Activated naive CD4-positive, alpha-beta T cell treated with anti-CD3 and anti-CD28 coated beads, Interleukin-2, amount 50 U/mL, for 24 hours (primary cell): ENCODE results near the gene PARD3B.

Experiments
- H3K27ac Mint-ChIP-seq: one replicate; pipeline ENCODE4 v1.8.0; 2021; ENCODE audit warnings: mild to moderate bottlenecking, mixed read lengths
- H3K27me3 Mint-ChIP-seq: one replicate; pipeline ENCODE4 v1.8.0; 2021; ENCODE audit warnings: mixed read lengths
- H3K36me3 Mint-ChIP-seq: one replicate; pipeline ENCODE4 v1.8.0; 2021; ENCODE audit warnings: mixed read lengths
- H3K4me1 Mint-ChIP-seq: one replicate; pipeline ENCODE4 v1.8.0; 2021; ENCODE audit warnings: mixed read lengths
- H3K4me3 Mint-ChIP-seq: one replicate; pipeline ENCODE4 v1.8.0; 2021; ENCODE audit warnings: mild to moderate bottlenecking, mixed read lengths
- H3K9me3 Mint-ChIP-seq: one replicate; pipeline ENCODE4 v1.8.0; 2021; ENCODE audit warnings: mixed read lengths

Gene PARD3B

GRCh38 chr2:205402011-205402410, 856.7 kb downstream of the PARD3B start:
- Mint-ChIP-seq H3K9me3 (no peaks in the 10 kb centered on the region), H3K4me1 (no peaks in the 10 kb centered on the region), H3K4me3 (no peak overlapping the region), H3K36me3 (no peaks in the 10 kb centered on the region), H3K27me3 (no peaks in the 10 kb centered on the region), H3K27ac (no peak overlapping the region)

GRCh38 chr2:205403244-205403825, 858.1 kb downstream of the PARD3B start:
- no peaks in the 10 kb centered on the region for H3K36me3 Mint-ChIP-seq
- no peaks in the 10 kb centered on the region for H3K27me3 Mint-ChIP-seq
- no peak overlapping the region for H3K27ac Mint-ChIP-seq
- H3K9me3 Mint-ChIP-seq: no peaks in the 10 kb centered on the region
- H3K4me1 Mint-ChIP-seq: no peaks in the 10 kb centered on the region
- H3K4me3 Mint-ChIP-seq: no peak overlapping the region

GRCh38 chr2:205405194-205405593, 859.9 kb downstream of the PARD3B start:
- no peaks in the 10 kb centered on the region for H3K36me3 Mint-ChIP-seq
- H3K4me3 Mint-ChIP-seq: no peak overlapping the region
- no peaks in the 10 kb centered on the region for H3K27me3 Mint-ChIP-seq
- H3K27ac Mint-ChIP-seq: no peak overlapping the region
- no peaks in the 10 kb centered on the region for H3K9me3 Mint-ChIP-seq
- H3K4me1 Mint-ChIP-seq: no peaks in the 10 kb centered on the region

GRCh38 chr2:205405752-205406151, 860.5 kb downstream of the PARD3B start:
- H3K27me3 Mint-ChIP-seq: no peaks in the 10 kb centered on the region
- no peaks in the 10 kb centered on the region for H3K36me3 Mint-ChIP-seq
- no peak overlapping the region for H3K27ac Mint-ChIP-seq
- no peaks in the 10 kb centered on the region for H3K9me3 Mint-ChIP-seq
- no peaks in the 10 kb centered on the region for H3K4me1 Mint-ChIP-seq
- no peak overlapping the region for H3K4me3 Mint-ChIP-seq

- Mint-ChIP-seq H3K27ac (no peak overlapping the region), H3K36me3 (peaks cover 2% of the 10 kb centered on the region), H3K27me3 (no peaks in the 10 kb centered on the region), H3K4me1 (no peaks in the 10 kb centered on the region), H3K9me3 (no peaks in the 10 kb centered on the region), H3K4me3 (no peak overlapping the region)
These were observed 862.7 kb downstream of the PARD3B start for GRCh38 chr2:205407984-205408383.

- H3K27me3 Mint-ChIP-seq: no peaks in the 10 kb centered on the region
- no peaks in the 10 kb centered on the region for H3K4me1 Mint-ChIP-seq
- H3K9me3 Mint-ChIP-seq: no peaks in the 10 kb centered on the region
- no peak overlapping the region for H3K27ac Mint-ChIP-seq
- no peak overlapping the region for H3K4me3 Mint-ChIP-seq
- H3K36me3 Mint-ChIP-seq: peaks cover 2% of the 10 kb centered on the region
These were observed 863.4 kb downstream of the PARD3B start for GRCh38 chr2:205408696-205409095.

- no peaks in the 10 kb centered on the region for H3K27me3 Mint-ChIP-seq
- no peak overlapping the region for H3K4me3 Mint-ChIP-seq
- H3K9me3 Mint-ChIP-seq: no peaks in the 10 kb centered on the region
- H3K36me3 Mint-ChIP-seq: peaks cover 2% of the 10 kb centered on the region
- no peaks in the 10 kb centered on the region for H3K4me1 Mint-ChIP-seq
- no peak overlapping the region for H3K27ac Mint-ChIP-seq
These were observed 864.1 kb downstream of the PARD3B start for GRCh38 chr2:205409411-205409810.

GRCh38 chr2:205411558-205411957, 866.3 kb downstream of the PARD3B start:
- no peak overlapping the region for H3K4me3 Mint-ChIP-seq
- H3K27me3 Mint-ChIP-seq: no peaks in the 10 kb centered on the region
- H3K27ac Mint-ChIP-seq: no peak overlapping the region
- H3K9me3 Mint-ChIP-seq: no peaks in the 10 kb centered on the region
- peaks cover 2% of the 10 kb centered on the region for H3K36me3 Mint-ChIP-seq
- H3K4me1 Mint-ChIP-seq: no peaks in the 10 kb centered on the region

- H3K4me3 Mint-ChIP-seq: no peak overlapping the region
- no peak overlapping the region for H3K27ac Mint-ChIP-seq
- H3K36me3 Mint-ChIP-seq: no peaks in the 10 kb centered on the region
- H3K4me1 Mint-ChIP-seq: no peaks in the 10 kb centered on the region
- no peaks in the 10 kb centered on the region for H3K27me3 Mint-ChIP-seq
- H3K9me3 Mint-ChIP-seq: peaks cover 4% of the 10 kb centered on the region
These were observed 879.1 kb downstream of the PARD3B start for GRCh38 chr2:205424326-205424725.

GRCh38 chr2:205425102-205425501, 879.8 kb downstream of the PARD3B start:
- H3K4me3 Mint-ChIP-seq: no peak overlapping the region
- no peaks in the 10 kb centered on the region for H3K27me3 Mint-ChIP-seq
- H3K27ac Mint-ChIP-seq: no peak overlapping the region
- no peaks in the 10 kb centered on the region for H3K4me1 Mint-ChIP-seq
- H3K36me3 Mint-ChIP-seq: no peaks in the 10 kb centered on the region
- peaks cover 4% of the 10 kb centered on the region for H3K9me3 Mint-ChIP-seq

GRCh38 chr2:205427112-205427511, 881.8 kb downstream of the PARD3B start:
- Mint-ChIP-seq H3K4me3 (no peak overlapping the region), H3K9me3 (peaks cover 5% of the 10 kb centered on the region), H3K4me1 (no peaks in the 10 kb centered on the region), H3K27ac (no peak overlapping the region), H3K27me3 (no peaks in the 10 kb centered on the region), H3K36me3 (no peaks in the 10 kb centered on the region)

- no peaks in the 10 kb centered on the region for H3K27me3 Mint-ChIP-seq
- no peak overlapping the region for H3K27ac Mint-ChIP-seq
- H3K9me3 Mint-ChIP-seq: peaks cover 5% of the 10 kb centered on the region
- peaks cover 7% of the 10 kb centered on the region for H3K4me1 Mint-ChIP-seq
- no peaks in the 10 kb centered on the region for H3K36me3 Mint-ChIP-seq
- H3K4me3 Mint-ChIP-seq: no peak overlapping the region
These were observed 883.5 kb downstream of the PARD3B start for GRCh38 chr2:205428811-205429210.

- Mint-ChIP-seq H3K4me3 (no peak overlapping the region), H3K27me3 (no peaks in the 10 kb centered on the region), H3K27ac (no peak overlapping the region), H3K36me3 (no peaks in the 10 kb centered on the region), H3K4me1 (peaks cover 7% of the 10 kb centered on the region), H3K9me3 (no peaks in the 10 kb centered on the region)
These were observed 890.7 kb downstream of the PARD3B start for GRCh38 chr2:205435970-205436369.

GRCh38 chr2:205438241-205438640, 893.0 kb downstream of the PARD3B start:
- H3K4me3 Mint-ChIP-seq: no peak overlapping the region
- no peaks in the 10 kb centered on the region for H3K36me3 Mint-ChIP-seq
- H3K27me3 Mint-ChIP-seq: no peaks in the 10 kb centered on the region
- no peak overlapping the region for H3K27ac Mint-ChIP-seq
- H3K4me1 Mint-ChIP-seq: no peaks in the 10 kb centered on the region
- no peaks in the 10 kb centered on the region for H3K9me3 Mint-ChIP-seq

- Mint-ChIP-seq H3K9me3 (no peaks in the 10 kb centered on the region), H3K27me3 (no peaks in the 10 kb centered on the region)
These were observed 894.3 kb downstream of the PARD3B start for GRCh38 chr2:205439621-205440020.

GRCh38 chr2:205441524-205441923, 896.2 kb downstream of the PARD3B start:
- no peak overlapping the region for H3K27ac Mint-ChIP-seq
- no peaks in the 10 kb centered on the region for H3K4me1 Mint-ChIP-seq
- no peaks in the 10 kb centered on the region for H3K9me3 Mint-ChIP-seq
- H3K4me3 Mint-ChIP-seq: no peak overlapping the region
- no peaks in the 10 kb centered on the region for H3K27me3 Mint-ChIP-seq
- peaks cover 2% of the 10 kb centered on the region for H3K36me3 Mint-ChIP-seq

More at GRCh38 chr2:205439621-205440020, 894.3 kb downstream of the PARD3B start:
- H3K36me3 Mint-ChIP-seq: peaks cover 2% of the 10 kb centered on the region
- H3K4me1 Mint-ChIP-seq: no peaks in the 10 kb centered on the region
- H3K4me3 Mint-ChIP-seq: no peak overlapping the region
- no peak overlapping the region for H3K27ac Mint-ChIP-seq

GRCh38 chr2:205448189-205448588, 902.9 kb downstream of the PARD3B start:
- H3K4me1 Mint-ChIP-seq: no peaks in the 10 kb centered on the region
- H3K27ac Mint-ChIP-seq: no peak overlapping the region
- peaks cover 2% of the 10 kb centered on the region for H3K36me3 Mint-ChIP-seq
- H3K27me3 Mint-ChIP-seq: no peaks in the 10 kb centered on the region
- no peaks in the 10 kb centered on the region for H3K9me3 Mint-ChIP-seq
- no peak overlapping the region for H3K4me3 Mint-ChIP-seq
